Suppressor macrophage treated with lipopolysaccharide for 1 hour (primary cell): ENCODE results near the gene BLCAP.
"Not testable (repeated sequence)": the region's sequence is repeated elsewhere in the genome, so short reads cannot be mapped to it uniquely, and the experiment has no call there.

Experiments
- DNase-seq, 3 donors: peaks; one replicate each; pipeline ENCODE4 v3.0.0-alpha.2; 2020 to 2022

Gene BLCAP

DNA sequence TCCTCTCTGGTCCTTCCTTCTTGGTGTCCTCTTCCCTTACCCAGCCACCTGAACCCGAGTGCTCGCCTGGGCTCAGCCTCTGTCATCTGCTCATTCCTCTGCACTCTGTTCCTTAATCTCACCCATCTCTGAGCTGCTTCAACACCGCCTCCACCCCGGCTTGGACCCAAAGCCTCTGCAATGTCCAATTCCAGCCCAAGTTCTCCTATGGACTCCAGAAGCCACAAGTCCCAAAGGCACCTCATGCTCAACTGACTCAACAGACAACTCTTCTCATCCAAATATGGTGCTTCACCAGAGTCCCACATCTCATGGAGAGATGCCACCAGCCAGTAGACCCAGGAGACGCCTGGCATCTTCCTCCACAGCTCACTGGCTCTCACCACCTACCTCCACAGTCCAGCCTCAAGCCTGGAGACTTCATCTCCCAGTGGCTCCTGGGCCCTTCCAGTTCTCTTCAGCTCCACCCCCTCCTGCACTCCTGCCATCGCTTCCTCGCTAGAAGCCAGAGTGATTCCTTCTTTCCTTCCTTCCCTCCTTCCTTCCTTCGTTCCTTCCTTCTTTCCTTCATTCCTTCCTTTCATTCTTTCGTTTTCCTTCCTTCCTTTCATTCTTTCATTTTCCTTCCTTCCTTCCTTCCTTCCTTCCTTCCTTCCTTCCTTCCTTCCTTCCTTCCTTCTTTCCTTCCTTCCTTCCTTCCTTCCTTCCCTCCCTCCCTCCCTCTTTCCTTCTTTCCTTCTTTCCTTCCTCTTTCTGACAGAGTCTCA, 47.6 kb downstream of the BLCAP start:
- DNase-seq, result no peak

DNA sequence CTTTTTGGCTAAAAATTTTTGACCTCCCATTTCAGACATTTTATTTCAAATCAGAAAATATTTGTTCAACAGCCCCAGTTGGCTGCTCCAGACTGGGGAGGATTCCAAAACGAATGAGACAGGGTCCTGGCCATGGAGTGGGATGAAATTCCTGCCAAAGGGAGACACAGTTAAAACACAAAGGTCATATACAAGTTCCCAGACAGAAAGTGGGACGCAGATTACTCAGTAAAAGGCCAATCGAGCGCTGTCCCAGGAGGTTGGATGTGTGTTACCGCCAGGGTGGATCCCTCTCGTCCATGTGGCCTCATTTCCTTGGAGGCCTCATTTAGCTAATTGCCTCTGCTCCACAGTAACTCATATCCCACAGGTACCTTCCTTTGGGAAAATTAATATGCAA, 48.4 kb downstream of the BLCAP start:
- DNase-seq, result no peak

DNA sequence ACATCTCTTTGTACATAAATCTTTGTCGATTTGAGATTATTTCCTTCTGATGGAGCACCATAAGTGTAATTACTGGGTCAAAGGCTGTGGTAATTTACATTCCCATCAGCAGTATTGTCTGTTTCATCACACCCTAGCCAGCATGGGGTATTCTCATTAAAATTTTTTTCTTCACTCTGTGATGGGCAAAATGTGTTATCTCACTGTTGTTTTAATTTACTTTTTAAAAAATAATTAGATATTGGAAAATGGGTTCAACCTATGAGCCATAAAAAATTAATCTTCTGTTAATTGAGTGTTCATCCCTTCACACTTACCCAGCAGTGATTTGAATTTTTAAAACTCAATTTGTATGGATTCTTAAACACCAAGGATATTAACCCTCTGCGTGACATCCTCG, 50.6 kb downstream of the BLCAP start:
- no peak for DNase-seq

DNA sequence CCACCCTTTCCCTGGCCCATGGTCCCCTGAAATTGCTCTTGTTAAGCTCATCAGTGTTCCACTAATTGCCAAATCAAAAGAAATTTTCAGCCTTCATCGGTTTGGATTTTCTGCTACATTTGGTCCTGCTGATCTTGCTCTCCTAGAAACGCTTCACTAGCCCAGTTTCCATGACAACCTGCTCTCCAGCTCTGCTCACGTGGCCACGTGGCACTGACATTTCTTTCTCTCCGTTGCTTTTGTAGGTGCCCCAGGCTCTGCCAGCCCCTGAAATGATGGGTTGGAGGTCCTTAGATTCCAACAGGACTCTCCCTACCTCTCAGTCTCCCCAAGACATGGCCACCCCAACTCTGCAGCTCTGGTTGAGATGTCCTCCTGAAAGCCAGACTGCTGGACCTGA, 52.4 kb downstream of the BLCAP start:
- DNase-seq, result no peak

DNA sequence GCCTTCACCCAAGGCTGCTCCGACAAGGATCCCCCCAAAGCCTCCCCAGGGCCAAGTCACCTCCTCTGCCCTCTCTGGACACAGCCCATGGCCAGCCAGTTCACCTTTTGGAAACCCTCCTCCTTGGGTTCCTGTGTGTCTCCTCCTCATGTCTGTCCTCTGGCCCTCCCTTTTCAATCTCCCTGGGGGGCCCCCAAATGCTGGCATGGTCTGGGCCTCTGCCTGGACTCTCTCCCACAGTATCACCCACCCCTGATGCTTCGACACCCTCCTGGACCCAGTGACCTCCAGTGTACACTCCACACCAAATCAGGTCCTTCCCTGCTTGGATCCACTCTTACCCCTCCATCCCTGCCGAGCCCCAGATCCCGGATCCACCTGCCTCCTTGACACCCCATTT, 53.3 kb downstream of the BLCAP start:
- DNase-seq, result no peak

DNA sequence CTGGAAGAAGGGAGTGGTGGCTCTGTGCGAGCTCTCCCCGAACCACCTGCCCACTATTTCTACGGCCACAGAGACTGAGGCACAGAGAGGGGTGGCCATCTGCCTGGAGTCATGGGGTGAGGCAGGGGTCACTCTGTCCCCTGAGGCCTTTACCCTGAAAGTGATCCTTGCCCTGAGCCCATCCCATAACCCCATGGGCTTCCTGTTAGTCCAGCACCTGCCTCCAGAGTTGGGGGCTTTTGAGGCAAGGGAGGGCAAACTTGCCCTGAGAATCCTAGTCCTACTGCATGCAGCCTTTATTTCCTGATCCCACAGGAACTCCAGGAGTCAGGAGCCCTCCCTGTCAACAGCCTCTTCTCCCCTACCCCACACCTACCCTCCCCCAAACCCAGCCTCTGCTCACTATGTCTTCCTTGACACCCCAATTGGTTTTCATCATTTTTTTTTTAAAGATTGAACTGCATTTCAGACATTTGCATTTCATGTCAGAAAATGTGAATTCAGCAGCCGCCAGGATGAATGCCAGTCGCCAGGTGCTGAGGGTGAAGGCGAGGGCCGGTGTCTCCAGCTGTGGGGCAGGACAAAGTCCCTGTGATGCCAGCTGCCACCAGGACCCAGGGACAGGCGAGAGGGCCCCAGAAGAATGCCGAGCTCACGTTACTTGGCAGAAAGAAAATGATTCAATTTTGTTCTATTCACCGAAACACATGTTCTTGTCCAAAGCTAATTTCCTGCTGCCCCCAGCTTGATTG, 54.3 kb downstream of the BLCAP start:
- DNase-seq, result no peak

DNA sequence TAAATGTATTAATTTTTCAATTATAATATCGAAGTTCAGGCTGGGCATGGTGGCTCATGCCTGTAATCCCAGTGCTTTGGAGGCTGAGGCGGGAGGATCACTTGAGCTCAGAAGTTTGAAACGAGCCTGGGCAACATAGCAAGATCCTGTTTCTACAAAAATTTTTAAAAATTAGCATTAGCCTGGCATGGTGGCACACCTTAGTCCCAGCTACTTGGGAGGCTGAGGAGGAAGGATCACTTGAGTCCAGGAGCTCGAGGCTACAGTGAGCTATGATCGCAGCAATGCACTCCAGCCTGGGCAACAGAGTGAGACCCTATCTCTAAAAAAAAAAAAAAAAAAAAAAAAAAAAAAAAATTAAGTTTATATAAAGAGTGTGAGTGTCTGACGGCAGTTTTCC, 55.2 kb downstream of the BLCAP start:
- not testable (repeated sequence) for DNase-seq

DNA sequence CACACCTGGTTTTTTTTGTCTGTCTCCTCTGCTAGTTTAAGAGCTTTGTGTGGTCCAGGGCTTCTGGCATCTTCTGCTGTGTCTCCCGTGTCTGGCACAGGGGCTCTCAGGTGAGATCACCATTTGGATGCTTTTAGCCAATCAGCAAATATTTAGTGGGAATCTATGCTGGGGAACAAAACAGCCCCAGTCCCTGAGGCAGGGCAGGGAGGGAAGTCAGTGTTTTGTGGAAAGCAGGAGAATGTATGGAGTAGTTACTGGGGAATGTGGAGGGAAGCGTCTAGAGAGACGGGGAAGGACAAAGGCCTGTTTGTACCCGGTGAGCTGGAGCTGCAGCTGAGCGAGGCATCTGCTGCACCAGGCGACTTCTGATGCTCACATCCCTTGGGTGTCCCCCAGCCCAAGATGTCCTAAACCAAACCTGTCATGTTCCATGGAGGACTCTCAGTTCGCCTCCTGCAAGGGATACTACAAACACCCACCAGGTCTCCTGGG, 55.9 kb downstream of the BLCAP start:
- no peak for DNase-seq

DNA sequence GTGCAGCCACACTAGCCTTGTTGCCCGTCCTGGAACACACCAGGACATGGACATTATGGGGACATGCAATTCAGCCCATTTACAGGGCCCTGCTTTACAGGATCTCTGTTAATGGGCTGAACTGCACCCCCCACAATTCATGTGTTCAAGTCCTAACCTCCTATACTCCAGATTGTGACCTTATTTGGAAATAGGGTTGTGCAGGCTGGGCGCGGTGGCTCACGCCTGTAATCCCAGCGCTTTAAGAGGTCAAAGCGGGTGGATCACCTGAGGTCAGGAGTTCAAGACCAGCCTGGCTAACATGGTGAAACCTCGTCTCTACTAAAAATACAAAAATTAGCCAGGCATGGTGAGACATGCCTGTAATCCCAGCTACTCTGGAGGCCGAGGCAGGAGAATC, 57.5 kb downstream of the BLCAP start:
- DNase-seq, result not testable (repeated sequence)

DNA sequence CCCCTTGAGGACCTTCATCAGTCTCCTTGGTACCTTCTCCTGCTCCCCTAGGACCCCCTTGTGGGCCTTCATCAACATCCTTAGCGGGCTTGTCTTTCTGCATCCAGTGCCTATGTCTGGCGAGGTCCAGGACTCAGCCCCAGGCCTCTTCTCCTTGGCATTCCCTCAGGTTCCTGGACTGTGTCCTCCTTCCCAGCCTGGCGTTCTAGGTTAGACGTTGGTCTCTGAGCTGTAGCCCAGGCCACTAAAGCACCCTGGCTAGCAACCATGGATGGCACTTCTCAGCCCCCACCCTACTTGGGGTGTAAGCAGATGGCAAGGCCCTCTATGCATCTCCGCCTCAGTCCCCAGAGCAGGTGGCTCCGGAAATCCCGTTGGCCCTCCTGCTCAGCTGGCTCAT, 58.1 kb downstream of the BLCAP start:
- DNase-seq, result no peak

DNA sequence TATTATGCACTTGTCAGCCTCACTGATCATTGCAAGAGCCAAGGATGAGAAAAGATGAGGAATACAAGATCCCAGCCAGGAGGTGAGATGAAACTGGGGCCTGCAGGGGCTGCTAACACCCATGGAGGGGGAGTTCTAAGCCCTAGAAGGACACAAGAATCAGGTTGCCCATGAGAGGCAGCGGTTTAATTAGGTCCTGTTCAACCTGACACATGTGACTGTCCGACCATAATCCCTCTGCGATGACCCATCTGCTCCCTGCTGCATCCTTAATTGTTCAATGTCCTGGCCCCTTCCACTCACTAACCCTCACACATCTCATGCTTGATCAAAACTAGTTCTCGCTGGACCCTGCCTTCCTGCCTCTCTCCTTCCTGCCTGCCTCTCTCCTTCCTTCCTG, 58.8 kb downstream of the BLCAP start:
- DNase-seq, result no peak
